CD4-positive, alpha-beta T cell treated with Interleukin-17A for 4 hours (primary cell): Measurements from ENCODE around the gene NLRP7.
"Not testable (repeated sequence)": the region's sequence is repeated elsewhere in the genome, so short reads cannot be mapped to it uniquely, and the experiment has no call there.

Experiments used
- DNase-seq: peaks from one replicate; pipeline ENCODE4 v3.0.0-alpha.2; 2020; ENCODE audit warnings: mixed read lengths

The NLRP7 gene

GRCh38 chr19:54947381-54947780 lies at the start of gene NLRP7:
Gene NLRP7 (minus strand): TSS chr19:54947530.
- no peak for DNase-seq

- DNase-seq: no peak
Measured at GRCh38 chr19:54995561-54995960, 48.2 kb upstream of the NLRP7 start.

- not testable (repeated sequence) for DNase-seq
Measured at GRCh38 chr19:54989531-54989930, 42.2 kb upstream of the NLRP7 start.

GRCh38 chr19:54982562-54982961 lies 35.2 kb upstream of the NLRP7 start:
- not testable (repeated sequence) for DNase-seq

GRCh38 chr19:54973229-54974090 lies 26.1 kb upstream of the NLRP7 start:
- DNase-seq: not testable (repeated sequence)

GRCh38 chr19:54971446-54971845 lies 24.1 kb upstream of the NLRP7 start:
- not testable (repeated sequence) for DNase-seq

GRCh38 chr19:54969647-54970046 lies 22.3 kb upstream of the NLRP7 start:
- no peak for DNase-seq

- no peak for DNase-seq
Measured at GRCh38 chr19:54967611-54968010, 20.3 kb upstream of the NLRP7 start.

- DNase-seq: peak; percentile 4
Measured at GRCh38 chr19:54965055-54965454, 17.7 kb upstream of the NLRP7 start.

GRCh38 chr19:54959840-54960239 lies 12.5 kb upstream of the NLRP7 start:
- no peak for DNase-seq

- no peak for DNase-seq
Measured at GRCh38 chr19:54955376-54955775, 8.0 kb upstream of the NLRP7 start.

- DNase-seq: not testable (repeated sequence)
Measured at GRCh38 chr19:54953345-54953713, 6.0 kb upstream of the NLRP7 start.

- DNase-seq: no peak
Measured at GRCh38 chr19:54952591-54953344, 5.4 kb upstream of the NLRP7 start.

- DNase-seq: not testable (repeated sequence)
Measured at GRCh38 chr19:54950580-54950979, 3.2 kb upstream of the NLRP7 start.

GRCh38 chr19:54949412-54949811 lies 2.1 kb upstream of the NLRP7 start:
- no peak for DNase-seq

GRCh38 chr19:54943772-54944361 lies 3.5 kb downstream of the NLRP7 start:
- not testable (repeated sequence) for DNase-seq

- not testable (repeated sequence) for DNase-seq
Measured at GRCh38 chr19:54939538-54939937, 7.8 kb downstream of the NLRP7 start.

- DNase-seq: no peak
Measured at GRCh38 chr19:54938906-54939305, 8.4 kb downstream of the NLRP7 start.

- DNase-seq: no peak
Measured at GRCh38 chr19:54937926-54938325, 9.4 kb downstream of the NLRP7 start.

GRCh38 chr19:54928299-54928698 lies 19.0 kb downstream of the NLRP7 start:
- no peak for DNase-seq

GRCh38 chr19:54923276-54923675 lies 24.1 kb downstream of the NLRP7 start:
- DNase-seq: no peak

GRCh38 chr19:54921082-54921481 lies 26.2 kb downstream of the NLRP7 start:
- no peak for DNase-seq
